Astrocyte (in vitro differentiated cells and primary cell): ENCODE results near the gene CCDC159. TPM values are rescaled to one million over a fixed set of nuclear protein-coding genes. Genes with fewer than 3 reads are reported as not detected.

ENCODE experiments used
- DNase-seq: peaks from one replicate; pipeline ENCODE4 v3.0.0-alpha.2; 2010; ENCODE audit warnings: low read depth
- FAIRE-seq: peaks from 2 replicates; lab custom pipeline; 2011; peaks lifted over from hg19 to GRCh38; lab: Jason Lieb, UNC
- H2AFZ ChIP-seq: 2 replicates; pipeline ENCODE4 v1.6.0; 2012; ENCODE audit warnings: low read depth, low read length, inconsistent platforms
- H3K27ac ChIP-seq: 2 replicates; pipeline ENCODE4 v1.5.1; 2011; ENCODE audit warnings: low read depth, low read length, inconsistent platforms
- H3K27me3 ChIP-seq: 2 replicates; pipeline ENCODE4 v1.6.0; 2011; ENCODE audit warnings: low read length, inconsistent platforms; ENCODE audit not compliant: insufficient read depth
- H3K36me3 ChIP-seq: 2 replicates; pipeline ENCODE4 v1.5.1; 2011; ENCODE audit warnings: low read length, inconsistent platforms; ENCODE audit not compliant: insufficient read depth
- H3K4me1 ChIP-seq: 2 replicates; pipeline ENCODE4 v1.5.1; 2011; ENCODE audit warnings: low read length, inconsistent platforms; ENCODE audit not compliant: insufficient read depth
- H3K4me2 ChIP-seq: 2 replicates; pipeline ENCODE4 v1.6.0; 2012; ENCODE audit warnings: low read length, inconsistent platforms
- H3K4me3 ChIP-seq: 2 replicates; pipeline ENCODE4 v1.5.1; 2011; ENCODE audit warnings: low read depth, mild to moderate bottlenecking, low read length, inconsistent platforms; ENCODE audit not compliant: insufficient read depth
- H3K79me2 ChIP-seq: 2 replicates; pipeline ENCODE4 v1.6.0; 2012; ENCODE audit warnings: mild to moderate bottlenecking, low read length, inconsistent platforms; ENCODE audit not compliant: insufficient read depth
- H3K9ac ChIP-seq: 2 replicates; pipeline ENCODE4 v1.6.0; 2012; ENCODE audit warnings: mild to moderate bottlenecking, low read length, inconsistent platforms
- H3K9me3 ChIP-seq: 2 replicates; pipeline ENCODE4 v1.5.1; 2012; ENCODE audit warnings: low read depth, mild to moderate bottlenecking, low read length, inconsistent platforms; ENCODE audit not compliant: insufficient read depth
- H4K20me1 ChIP-seq: 2 replicates; pipeline ENCODE4 v1.6.0; 2012; ENCODE audit warnings: low read length, inconsistent platforms; ENCODE audit not compliant: insufficient read depth
- H3K27ac Mint-ChIP-seq: one replicate; pipeline ENCODE4 v1.8.0; 2021; ENCODE audit warnings: mild to moderate bottlenecking, mixed read lengths; ENCODE audit not compliant: unreplicated experiment
- H3K27me3 Mint-ChIP-seq: one replicate; pipeline ENCODE4 v1.8.0; 2021; ENCODE audit warnings: low read depth, mixed read lengths; ENCODE audit not compliant: unreplicated experiment
- H3K36me3 Mint-ChIP-seq: one replicate; pipeline ENCODE4 v1.8.0; 2021; ENCODE audit warnings: low read depth, mixed read lengths; ENCODE audit not compliant: unreplicated experiment
- H3K4me1 Mint-ChIP-seq: one replicate; pipeline ENCODE4 v1.8.0; 2021; ENCODE audit warnings: low read depth, mixed read lengths; ENCODE audit not compliant: unreplicated experiment
- H3K4me3 Mint-ChIP-seq: one replicate; pipeline ENCODE4 v1.8.0; 2021; ENCODE audit warnings: mild to moderate bottlenecking, moderate library complexity, mixed read lengths; ENCODE audit not compliant: unreplicated experiment
- H3K9me3 Mint-ChIP-seq: one replicate; pipeline ENCODE4 v1.8.0; 2021; ENCODE audit warnings: mild to moderate bottlenecking, mixed read lengths; ENCODE audit not compliant: unreplicated experiment
- EZH2 ChIP-seq: IDR thresholded peaks from 2 replicates; pipeline ENCODE4 v1.6.1; 2012; ENCODE audit warnings: mild to moderate bottlenecking, low read length, inconsistent platforms; ENCODE audit not compliant: insufficient read depth
- total RNA-seq: library from RNA; stranded (reverse); gene quantifications from 2 replicates; pipeline ENCODE4 v1.2.1, GENCODE V29; 2021
- TF ChIP-seq, protein P1 (sequence below): IDR thresholded peaks from 2 replicates; pipeline ENCODE4 v1.5.1; 2011; ENCODE audit warnings: low read depth, mild to moderate bottlenecking, inconsistent platforms, low read length, moderate library complexity; ENCODE audit not compliant: insufficient read depth

Gene CCDC159
- total RNA-seq, 1 donor from 2014 or later = 11.8 TPM

DNA sequence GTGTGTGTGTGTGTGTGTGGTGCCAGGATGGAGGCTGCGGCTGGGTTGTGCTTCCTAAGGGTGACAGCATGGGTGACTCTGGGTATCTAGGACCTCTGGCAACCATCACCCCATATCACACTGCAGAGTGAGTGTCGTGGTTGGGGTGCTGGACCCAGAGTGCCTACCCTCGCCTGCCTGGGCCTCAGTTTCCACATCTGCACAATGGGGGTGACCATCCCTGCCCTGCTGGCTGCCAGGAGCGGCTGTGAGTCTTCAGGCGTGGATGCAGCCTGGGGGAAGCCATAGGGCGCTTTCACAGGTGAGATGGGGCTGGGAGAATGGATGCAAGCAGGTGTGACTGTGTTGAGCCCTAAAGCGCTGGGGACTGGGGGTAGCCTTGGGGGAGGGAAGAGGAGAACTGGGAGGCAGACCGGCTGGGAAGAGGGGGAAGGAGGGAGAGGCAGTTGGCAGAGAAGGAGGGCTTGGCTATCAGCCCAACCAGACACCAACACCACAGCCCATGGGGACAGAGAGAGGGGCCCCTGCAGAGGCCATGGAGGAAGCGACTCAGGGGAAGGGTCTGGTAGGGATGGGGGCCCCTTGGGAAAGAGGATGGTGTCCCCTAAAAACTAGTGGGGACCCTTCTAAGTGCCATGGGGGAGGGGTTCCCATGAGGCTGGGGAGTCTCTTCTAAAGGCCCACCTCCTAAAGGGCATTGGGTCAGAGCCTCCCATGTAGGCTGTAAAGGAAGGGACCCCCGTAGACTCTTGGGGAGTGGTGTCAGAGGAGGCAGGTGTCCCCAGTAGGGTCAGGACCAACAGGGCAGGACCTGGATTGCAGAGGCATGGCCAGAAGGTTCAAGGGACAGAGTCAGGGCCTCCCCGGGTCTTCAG, 10.6 kb downstream of the CCDC159 start:
- peaks cover 6% of the 10 kb centered on the region for H3K79me2 ChIP-seq
- FAIRE-seq (no peak), DNase-seq (no peak)
- peaks cover 16% of the 10 kb centered on the region for H3K36me3 Mint-ChIP-seq
- H3K4me1 Mint-ChIP-seq = peaks cover 4% of the 10 kb centered on the region
- no peak overlapping the region for H3K9ac ChIP-seq
- H3K27ac ChIP-seq = no peak overlapping the region
- H3K4me3 Mint-ChIP-seq = peak overlapping the region; percentile 91
- no peak overlapping the region for H3K4me3 ChIP-seq
- no peak overlapping the region for H3K27ac Mint-ChIP-seq
- H3K4me1 ChIP-seq = peaks cover 8% of the 10 kb centered on the region
- H3K27me3 Mint-ChIP-seq = peaks cover 8% of the 10 kb centered on the region
- TF ChIP-seq, protein P1, sequence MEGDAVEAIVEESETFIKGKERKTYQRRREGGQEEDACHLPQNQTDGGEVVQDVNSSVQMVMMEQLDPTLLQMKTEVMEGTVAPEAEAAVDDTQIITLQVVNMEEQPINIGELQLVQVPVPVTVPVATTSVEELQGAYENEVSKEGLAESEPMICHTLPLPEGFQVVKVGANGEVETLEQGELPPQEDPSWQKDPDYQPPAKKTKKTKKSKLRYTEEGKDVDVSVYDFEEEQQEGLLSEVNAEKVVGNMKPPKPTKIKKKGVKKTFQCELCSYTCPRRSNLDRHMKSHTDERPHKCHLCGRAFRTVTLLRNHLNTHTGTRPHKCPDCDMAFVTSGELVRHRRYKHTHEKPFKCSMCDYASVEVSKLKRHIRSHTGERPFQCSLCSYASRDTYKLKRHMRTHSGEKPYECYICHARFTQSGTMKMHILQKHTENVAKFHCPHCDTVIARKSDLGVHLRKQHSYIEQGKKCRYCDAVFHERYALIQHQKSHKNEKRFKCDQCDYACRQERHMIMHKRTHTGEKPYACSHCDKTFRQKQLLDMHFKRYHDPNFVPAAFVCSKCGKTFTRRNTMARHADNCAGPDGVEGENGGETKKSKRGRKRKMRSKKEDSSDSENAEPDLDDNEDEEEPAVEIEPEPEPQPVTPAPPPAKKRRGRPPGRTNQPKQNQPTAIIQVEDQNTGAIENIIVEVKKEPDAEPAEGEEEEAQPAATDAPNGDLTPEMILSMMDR = no peak
- TF ChIP-seq EZH2 = no peak
- H4K20me1 ChIP-seq = peaks cover 37% of the 10 kb centered on the region
- no peaks in the 10 kb centered on the region for H3K9me3 ChIP-seq
- H3K4me2 ChIP-seq = peak overlapping the region; percentile 96
- H2AFZ ChIP-seq = no peak overlapping the region
- H3K9me3 Mint-ChIP-seq = peaks cover 2% of the 10 kb centered on the region
- H3K27me3 ChIP-seq = no peaks in the 10 kb centered on the region
- H3K36me3 ChIP-seq = no peaks in the 10 kb centered on the region

DNA sequence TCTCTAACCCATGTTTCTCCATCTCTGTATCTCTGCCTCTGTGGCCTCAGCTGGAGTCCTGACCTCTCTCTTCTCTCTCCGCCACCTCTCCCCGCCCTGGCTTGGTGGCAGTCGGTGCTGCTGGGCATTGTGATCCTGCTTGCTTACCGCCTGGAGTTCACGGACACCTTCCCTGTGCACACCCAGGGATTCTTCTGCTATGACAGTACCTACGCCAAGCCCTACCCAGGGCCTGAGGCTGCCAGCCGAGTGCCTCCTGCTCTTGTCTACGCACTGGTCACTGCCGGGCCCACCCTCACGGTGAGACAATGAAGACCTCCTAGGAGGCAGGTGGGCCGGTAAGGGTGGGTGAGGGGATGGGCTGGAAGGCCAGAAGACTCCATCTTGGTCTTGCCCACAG, 13.1 kb downstream of the CCDC159 start:
- Histone ChIP-seq H3K9me3 (no peaks in the 10 kb centered on the region), H3K4me1 (peaks cover 8% of the 10 kb centered on the region), H3K4me3 (no peak overlapping the region), H4K20me1 (peaks cover 37% of the 10 kb centered on the region), H3K4me2 (no peak overlapping the region), H3K36me3 (no peaks in the 10 kb centered on the region), H2AFZ (no peak overlapping the region), H3K27ac (no peak overlapping the region), H3K79me2 (peaks cover 6% of the 10 kb centered on the region), H3K9ac (no peak overlapping the region), H3K27me3 (no peaks in the 10 kb centered on the region)
- H3K9me3 Mint-ChIP-seq = peaks cover 2% of the 10 kb centered on the region
- no peak overlapping the region for H3K4me3 Mint-ChIP-seq
- no peak for FAIRE-seq
- H3K27ac Mint-ChIP-seq = no peak overlapping the region
- H3K27me3 Mint-ChIP-seq = peaks cover 8% of the 10 kb centered on the region
- peaks cover 4% of the 10 kb centered on the region for H3K4me1 Mint-ChIP-seq
- H3K36me3 Mint-ChIP-seq = peaks cover 20% of the 10 kb centered on the region
- DNase-seq = no peak
- TF ChIP-seq, protein P1 = no peak
- no peak for TF ChIP-seq EZH2
